GM12872 (cell line): ENCODE measurements around the gene ADAM30.

ENCODE experiments used
- CTCF ChIP-seq: IDR thresholded peaks from 3 replicates; pipeline ENCODE4 v1.5.1; 2011; ENCODE audit warnings: low read depth, mild to moderate bottlenecking, low read length, moderate library complexity; ENCODE audit not compliant: insufficient read depth

Gene ADAM30

GRCh38 chr1:119893827-119894700 lies 2.3 kb downstream of the ADAM30 start:
- TF ChIP-seq CTCF: no peak

GRCh38 chr1:119893238-119893791 lies 3.0 kb downstream of the ADAM30 start:
- TF ChIP-seq CTCF: no peak

GRCh38 chr1:119891386-119891785 lies 4.9 kb downstream of the ADAM30 start:
- TF ChIP-seq CTCF: no peak

- TF ChIP-seq CTCF: no peak
Observed at GRCh38 chr1:119888476-119888875, 7.8 kb downstream of the ADAM30 start.

GRCh38 chr1:119887427-119887826 lies 8.9 kb downstream of the ADAM30 start:
- TF ChIP-seq CTCF: no peak

- peak; percentile 85 for TF ChIP-seq CTCF
Observed at GRCh38 chr1:119885903-119886783, 10.2 kb downstream of the ADAM30 start.

- no peak for TF ChIP-seq CTCF
Observed at GRCh38 chr1:119884711-119885110, 11.6 kb downstream of the ADAM30 start.
